Measurements from ENCODE around the gene PRKN.

Gene PRKN

DNA sequence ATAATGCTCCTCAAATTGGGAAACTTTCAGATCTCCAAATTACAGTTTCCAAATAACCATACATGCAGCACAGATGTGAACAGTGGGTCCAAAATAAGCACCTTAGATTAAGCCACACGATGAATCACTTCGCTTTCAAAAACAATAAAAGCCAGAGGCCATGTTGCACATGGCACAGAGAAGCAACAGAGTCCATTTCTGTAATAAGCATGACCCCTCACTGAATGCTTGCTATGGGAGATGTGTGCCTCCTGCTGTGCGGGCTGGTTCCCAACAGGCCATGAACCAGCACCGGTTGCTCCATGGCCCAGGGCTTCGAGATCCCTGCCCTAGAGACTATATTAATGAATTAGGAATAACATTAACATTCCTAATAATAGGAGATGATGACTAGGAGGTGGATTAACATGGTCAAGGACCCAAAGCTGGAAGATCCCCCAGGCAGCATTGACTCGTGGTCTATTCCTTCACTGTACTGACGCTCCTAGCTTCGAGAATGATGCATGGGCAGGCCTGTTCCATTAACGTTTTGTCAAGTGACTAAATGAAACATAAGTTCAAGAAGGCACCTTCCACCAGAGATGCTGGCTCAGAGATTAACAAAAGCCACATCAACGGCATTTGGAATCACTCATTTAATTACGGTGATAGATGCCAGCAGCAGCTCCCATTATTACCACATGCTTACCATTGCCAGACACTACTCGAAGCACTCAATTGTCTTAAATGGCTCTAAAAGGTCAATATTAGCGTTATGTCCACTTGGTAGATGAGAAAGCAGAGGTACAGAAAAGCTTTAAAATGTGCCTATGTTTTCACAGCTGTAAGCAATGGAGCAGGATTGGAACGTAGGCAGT, 983.1 kb downstream of the PRKN start:
- no peak for DNase-seq

- no peak for DNase-seq
These were observed 983.9 kb downstream of the PRKN start for GRCh38 chr6:161743509-161744178.

DNA sequence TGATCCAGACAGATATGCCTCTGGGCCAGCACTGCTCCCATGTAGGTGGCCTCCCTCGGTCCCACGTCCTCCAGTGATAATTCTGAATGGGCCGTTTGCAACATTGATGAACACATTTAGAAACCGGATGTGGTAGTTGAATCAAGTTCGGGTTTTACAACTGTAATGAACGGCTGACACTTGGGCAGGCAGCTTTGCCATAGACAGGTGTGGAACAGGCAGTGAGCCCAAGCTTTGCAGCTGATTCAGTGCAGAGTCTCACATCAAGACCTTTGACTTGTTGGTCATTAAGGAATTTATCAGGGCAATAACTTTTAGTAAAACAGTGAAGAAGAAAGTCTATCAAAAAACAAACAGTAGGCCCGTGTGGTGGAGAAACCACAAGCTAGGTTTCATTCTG, 987.1 kb downstream of the PRKN start:
- DNase-seq, result no peak

- DNase-seq, result no peak
These were observed 990.7 kb downstream of the PRKN start for GRCh38 chr6:161736781-161737292.

DNA sequence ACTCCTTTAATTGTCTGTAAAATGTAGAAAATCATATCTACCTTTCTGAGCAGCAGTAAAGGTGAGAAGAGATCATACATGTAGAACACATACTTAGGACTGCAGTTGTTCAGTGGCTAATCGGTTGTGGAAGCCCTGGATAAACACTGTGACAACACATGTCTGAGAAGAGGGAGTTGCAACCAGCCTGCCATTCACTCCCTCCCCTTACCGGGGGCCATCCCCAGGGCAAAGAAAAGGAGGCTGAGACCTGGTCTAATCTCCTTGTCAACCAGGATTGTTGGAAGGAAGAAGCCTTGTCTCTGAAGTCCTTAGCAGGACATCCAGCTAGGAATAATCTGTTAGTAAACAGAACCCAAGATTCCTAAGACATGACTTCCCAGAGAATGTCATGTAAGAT, 991.2 kb downstream of the PRKN start:
- no peak for DNase-seq

DNA sequence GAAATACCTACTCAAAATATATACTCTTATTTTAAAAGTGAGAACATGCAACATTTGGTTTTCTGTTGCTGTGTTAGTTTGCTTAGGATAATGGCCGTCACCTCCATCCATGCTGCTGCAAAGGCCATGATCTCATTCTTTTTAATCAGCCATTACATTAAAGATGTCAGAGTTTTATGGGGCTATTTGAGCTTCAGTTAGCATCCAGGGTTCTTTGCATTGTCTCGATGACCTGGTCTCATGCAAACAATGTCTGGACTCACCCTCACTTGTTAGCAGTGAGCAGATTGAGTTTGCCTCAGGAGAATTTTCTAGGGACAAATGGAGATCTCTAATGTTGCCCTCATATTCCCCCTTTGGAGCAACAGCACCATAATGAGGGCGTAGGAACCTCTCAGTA, 995.0 kb downstream of the PRKN start:
- DNase-seq, result no peak

DNA sequence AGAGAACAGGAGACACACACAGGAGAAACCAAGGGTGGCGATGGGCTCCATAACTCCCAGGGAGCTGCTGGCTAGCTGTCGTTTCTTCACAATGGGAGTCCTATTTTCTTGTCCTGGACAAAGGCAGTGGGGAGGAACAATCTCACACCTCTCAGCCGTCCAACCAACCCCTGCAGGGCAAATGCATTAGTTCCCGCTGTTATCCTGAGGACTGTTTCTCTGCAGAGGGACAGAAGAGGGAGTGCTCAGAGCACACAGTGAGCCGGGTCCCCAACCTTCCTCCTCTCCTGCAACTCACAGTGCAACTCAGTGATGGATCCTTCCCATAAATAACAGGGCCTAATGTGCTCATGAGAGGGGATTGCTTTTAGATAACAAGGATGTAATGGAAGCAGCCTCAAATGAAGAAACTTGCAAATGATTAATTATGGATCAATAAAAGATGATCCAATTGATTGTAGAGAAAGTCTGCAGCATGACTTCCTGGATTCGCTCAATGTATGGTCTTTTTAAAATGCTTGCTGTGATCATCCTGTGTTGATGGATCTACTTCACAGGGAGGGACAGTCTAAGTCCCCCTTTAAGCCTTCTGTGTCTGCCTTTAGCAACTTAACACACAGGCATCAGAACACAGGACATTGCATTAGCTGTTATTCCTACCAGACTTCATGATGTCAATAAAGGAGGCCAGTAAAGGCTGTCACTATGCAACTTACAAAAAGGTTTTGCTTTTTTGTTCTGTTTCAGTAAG, 1000.3 kb downstream of the PRKN start:
- DNase-seq, result no peak

DNA sequence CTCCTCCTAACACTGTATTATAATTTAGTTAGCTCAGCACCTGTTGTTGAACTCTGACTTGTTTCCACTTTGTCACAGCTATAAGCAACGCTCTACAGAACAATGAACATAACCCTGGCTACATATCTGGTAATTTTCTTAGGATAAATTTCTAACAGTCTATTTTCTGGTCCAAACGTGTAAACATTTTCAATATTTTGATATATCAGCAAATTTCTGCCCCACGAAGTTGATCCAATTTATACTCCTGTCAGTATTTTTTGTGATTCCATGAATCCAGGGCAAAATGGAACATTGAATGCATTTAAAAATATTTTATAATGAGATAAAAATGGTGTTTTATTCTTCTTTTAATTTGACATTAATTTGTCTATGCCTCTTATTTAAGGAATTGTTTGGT, 1005.2 kb downstream of the PRKN start:
- DNase-seq, result no peak

GRCh38 chr6:161721511-161721910, 1006.1 kb downstream of the PRKN start:
- no peak for DNase-seq

GRCh38 chr6:161716176-161716575, 1011.4 kb downstream of the PRKN start:
- no peak for DNase-seq

DNA sequence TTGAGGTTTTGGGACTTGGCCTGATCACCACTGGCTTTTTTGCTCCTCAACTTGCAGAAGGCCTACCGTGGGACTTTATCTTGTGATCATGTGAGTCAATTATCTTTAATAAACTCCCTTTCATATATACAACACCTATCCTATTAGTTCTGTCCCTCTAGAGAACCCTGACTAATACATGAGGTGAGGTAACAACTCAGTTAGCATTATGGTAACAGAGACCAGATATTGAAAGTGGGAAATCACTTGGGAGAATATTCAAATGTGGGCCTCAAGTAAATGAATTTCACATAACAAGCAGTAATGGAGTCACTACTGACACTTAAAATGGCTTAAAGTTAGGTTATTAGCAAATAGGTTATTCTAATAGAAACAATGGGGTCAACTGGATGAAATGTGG, 1015.6 kb downstream of the PRKN start:
- DNase-seq, result no peak

DNA sequence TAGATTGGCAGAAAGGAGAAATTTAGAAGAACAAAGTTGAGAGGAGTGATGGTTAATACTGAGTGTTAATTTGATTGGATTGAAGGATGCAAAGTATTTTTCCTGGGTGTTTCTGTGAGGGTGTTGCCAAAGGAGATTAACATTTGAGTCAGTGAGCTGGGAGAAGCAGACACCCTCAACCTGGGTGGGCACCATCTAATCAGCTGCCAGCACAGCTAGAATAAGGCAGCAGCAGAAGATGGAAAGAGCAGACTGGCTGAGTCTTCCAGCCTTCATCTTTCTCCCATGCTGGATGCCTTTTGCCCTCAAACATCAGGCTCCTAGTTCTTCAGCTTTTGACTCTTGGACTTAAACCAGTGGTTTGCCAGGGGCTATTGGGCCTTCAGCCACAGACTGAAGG, 1016.1 kb downstream of the PRKN start:
- no peak for DNase-seq

DNA sequence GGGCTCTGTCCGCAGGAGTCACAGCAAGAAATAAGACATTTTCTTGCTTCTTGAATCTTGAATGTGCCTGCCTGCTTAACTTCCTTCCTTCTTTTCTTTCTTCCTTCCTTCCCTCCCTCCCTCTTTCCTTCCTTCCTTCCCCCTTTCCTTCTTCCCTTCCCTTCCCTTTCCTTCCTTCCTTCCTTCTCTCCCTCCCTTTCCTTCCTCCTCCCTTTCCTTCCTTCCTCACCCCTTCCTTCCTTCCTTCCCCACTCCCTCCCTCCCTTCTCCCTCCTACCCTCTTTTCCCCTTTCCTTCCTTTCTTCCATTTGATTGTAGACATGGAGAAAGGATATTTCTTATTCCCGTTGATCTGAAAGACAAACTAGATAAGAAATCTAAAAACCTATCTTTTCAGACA, 1016.9 kb downstream of the PRKN start:
- no peak for DNase-seq

GRCh38 chr6:161701056-161701455, 1026.5 kb downstream of the PRKN start:
- DNase-seq, result no peak

- no peak for DNase-seq
These were observed 1030.8 kb downstream of the PRKN start for GRCh38 chr6:161696801-161697200.

- DNase-seq, result no peak
These were observed 1032.6 kb downstream of the PRKN start for GRCh38 chr6:161694995-161695394.

DNA sequence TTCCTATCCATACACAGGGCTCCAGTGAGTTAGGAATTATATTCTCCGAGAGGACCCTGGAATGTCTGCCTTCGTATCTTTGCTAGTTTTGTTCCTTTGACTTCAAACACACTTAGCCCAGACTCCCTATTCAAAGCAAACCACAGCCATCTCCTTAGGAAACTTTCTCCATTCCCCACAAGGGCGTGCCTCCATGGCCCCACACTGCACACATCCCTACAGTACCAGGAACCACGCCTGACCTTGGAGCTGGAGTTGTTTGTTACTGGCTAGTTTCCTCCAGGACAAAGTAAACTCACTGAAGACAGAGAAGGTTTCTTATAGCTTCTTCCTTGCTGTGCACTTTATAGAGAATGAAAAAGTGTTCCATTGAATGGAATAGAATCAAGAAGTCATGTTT, 1040.9 kb downstream of the PRKN start:
- no peak for DNase-seq

DNA sequence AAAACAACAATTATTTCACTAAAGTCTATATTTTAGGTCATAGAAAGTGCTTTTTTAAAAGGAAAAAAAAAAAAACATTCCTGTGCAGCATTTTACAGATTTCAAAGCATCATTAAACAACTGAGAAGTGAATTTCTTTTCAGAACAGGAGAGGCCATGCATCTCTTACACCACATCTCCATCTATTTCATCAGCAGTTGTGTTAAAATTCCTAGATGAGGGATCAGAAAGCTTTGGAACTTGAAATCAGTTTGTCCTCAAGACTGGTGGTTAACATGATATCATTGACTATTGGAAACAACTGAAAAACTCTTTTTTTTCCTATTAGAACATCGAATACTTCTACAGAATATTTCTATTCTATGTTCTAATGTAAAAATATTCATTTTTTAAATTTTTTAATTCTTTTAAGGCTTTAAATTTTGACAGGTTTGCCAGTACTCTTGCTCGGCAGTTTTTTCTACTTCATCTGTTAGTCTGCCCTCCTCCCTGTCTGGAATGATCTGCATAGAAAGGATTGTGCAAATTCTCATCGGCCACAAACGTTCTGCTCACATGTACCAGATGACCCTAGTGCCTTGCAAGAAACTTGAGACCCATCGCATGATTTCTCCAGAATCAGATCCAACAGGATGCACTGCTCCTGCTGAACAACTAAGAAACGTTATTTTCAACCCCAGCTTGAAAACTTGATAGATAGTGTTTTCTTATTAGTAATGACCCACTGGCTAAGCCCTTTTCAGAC, 1042.7 kb downstream of the PRKN start:
- no peak for DNase-seq

GRCh38 chr6:161683400-161683799, 1044.2 kb downstream of the PRKN start:
- no peak for DNase-seq

- no peak for DNase-seq
These were observed 1044.6 kb downstream of the PRKN start for GRCh38 chr6:161682982-161683381.

DNA sequence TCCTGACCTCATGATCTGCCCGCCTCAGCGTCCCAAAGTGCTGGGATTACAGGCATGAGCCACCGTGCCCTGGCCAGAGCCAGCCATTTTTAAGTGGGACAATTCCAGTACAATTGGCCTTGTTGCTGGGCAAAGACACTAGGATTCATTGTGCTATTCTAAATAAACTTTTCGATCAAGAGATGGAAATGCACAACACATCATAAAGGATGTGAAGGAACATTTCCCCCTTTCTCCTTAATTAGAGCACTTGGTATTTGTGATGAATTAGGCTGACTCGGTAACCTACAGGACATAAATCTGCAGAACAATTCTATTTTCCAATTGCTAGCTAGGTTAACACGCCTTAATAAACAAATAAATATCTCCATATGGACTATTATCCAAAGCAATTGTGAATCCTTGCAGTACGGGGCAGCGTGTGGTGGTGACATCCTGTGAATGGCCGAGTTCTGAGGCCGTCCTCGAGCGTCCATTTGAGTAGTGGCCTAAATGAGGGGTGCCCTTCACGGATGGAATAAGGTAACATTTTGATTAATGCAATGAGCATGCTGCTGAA, 1047.5 kb downstream of the PRKN start:
- no peak for DNase-seq

DNA sequence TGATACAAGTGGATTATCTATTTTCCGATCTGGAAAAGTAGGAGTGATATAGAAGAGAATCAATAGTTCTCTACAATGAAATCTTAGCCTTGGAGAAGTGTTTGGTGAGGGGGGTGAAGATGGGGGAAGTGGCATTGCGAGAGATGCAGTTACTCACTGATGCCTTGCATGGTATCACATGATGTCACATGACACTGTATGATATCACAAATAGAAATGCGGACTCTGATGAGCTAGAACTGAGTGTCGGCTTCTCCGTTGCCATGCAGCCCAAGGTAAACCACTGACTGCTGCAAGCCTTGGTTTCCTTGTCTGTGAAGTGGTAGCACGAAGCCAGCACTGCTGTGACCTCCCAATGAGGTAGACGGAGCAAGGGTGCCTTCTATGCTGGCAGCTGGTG, 1050.4 kb downstream of the PRKN start:
- DNase-seq, result no peak

Data from effector CD4-positive, alpha-beta T cell (primary cell).